B cell (primary cell): ENCODE data around the gene CYP26B1. TPM values are rescaled to one million over a fixed set of nuclear protein-coding genes. Genes with fewer than 3 reads are reported as not detected.
A peak's percentile ranks its signal among the peaks of the same experiment; 100 is the strongest.

Source experiments
- ATAC-seq: fragments of 200-7000 bp; cut with Tn5 transposase; one replicate; pipeline ENCODE4 v1.10.0; 2021; ENCODE audit warnings: low read depth, mild to moderate bottlenecking, moderate number of reproducible peaks, moderate library complexity
- CTCF ChIA-PET: fragments of 350-600 bp; sonication (Branson Sonifier 250); formaldehyde crosslinking; loops from one replicate; lab custom pipeline; 2021; ENCODE audit warnings: antibody characterized with exemption, inconsistent platforms; lab: Charles Lee
- POLR2A ChIA-PET: fragments of 350-600 bp; sonication (Branson Sonifier 250); formaldehyde crosslinking; loops from one replicate; lab custom pipeline; 2021; ENCODE audit warnings: antibody characterized with exemption; lab: Charles Lee
- DNase-seq: peaks from one replicate; pipeline ENCODE4 v3.0.0; 2013
- H2AFZ ChIP-seq: 2 replicates; pipeline ENCODE4 v1.6.1; 2012; ENCODE audit warnings: mild to moderate bottlenecking, low read depth, low read length; ENCODE audit not compliant: insufficient read depth, poor library complexity, severe bottlenecking
- H3K27ac ChIP-seq, 2 donors: 1 replicate in 1 of 2; 2 replicates in 1 of 2; pipeline ENCODE4 v1.5.1; 2012 to 2013; ENCODE audit warnings: low read length in 2 of 2, mild to moderate bottlenecking in 2 of 2, moderate library complexity in 1 of 2
- H3K27me3 ChIP-seq, 4 experiments: fragments of 200-600 bp in 1 of 4; sonication (generic) in 1 of 4; replicated peaks in 1 of 4; 1 replicate in 2 of 4; 2 replicates in 2 of 4; pipeline versions ENCODE4 v1.6.1 to v1.7.0; 2013 to 2016; ENCODE audit warnings: low read length in 3 of 4, mild to moderate bottlenecking in 2 of 4, mixed read lengths in 1 of 4, moderate library complexity in 1 of 4; ENCODE audit not compliant: insufficient read depth in 4 of 4, control insufficient read depth in 3 of 4; ENCODE audit errors: control extremely low read depth in 1 of 4
- H3K36me3 ChIP-seq, 2 experiments: replicated peaks in 1 of 2; 1 replicate in 1 of 2; 2 replicates in 1 of 2; pipeline versions ENCODE4 v1.6.1 to v1.7.1; 2013; ENCODE audit warnings: low read length in 1 of 2; ENCODE audit not compliant: insufficient read depth in 2 of 2, control insufficient read depth in 1 of 2; ENCODE audit errors: control extremely low read depth in 1 of 2, extremely low read depth in 1 of 2
- H3K4me1 ChIP-seq, 2 donors: fragments of 200-600 bp in 1 of 2; sonication (generic) in 1 of 2; 1 replicate in 1 of 2; 2 replicates in 1 of 2; pipeline versions ENCODE4 v1.5.1 to v1.6.1; 2013 to 2017; ENCODE audit warnings: low read length in 2 of 2; ENCODE audit not compliant: control insufficient read depth in 2 of 2, insufficient read depth in 2 of 2
- H3K4me2 ChIP-seq: replicated peaks from 2 replicates; pipeline ENCODE3; 2012; ENCODE audit warnings: mild to moderate bottlenecking, low read depth, low read length; ENCODE audit not compliant: poor library complexity, severe bottlenecking
- H3K4me3 ChIP-seq, 5 experiments: fragments of 200-600 bp in 1 of 5; sonication (generic) in 1 of 5; 1 replicate in 3 of 5; 2 replicates in 2 of 5; pipeline versions ENCODE4 v1.5.1 to v1.7.0; 2011 to 2016; ENCODE audit warnings: low read length in 4 of 5, mild to moderate bottlenecking in 4 of 5, low read depth in 2 of 5, control low read depth in 1 of 5, moderate library complexity in 1 of 5; ENCODE audit not compliant: insufficient read depth in 1 of 5; ENCODE audit errors: control extremely low read depth in 1 of 5, extremely low read depth in 1 of 5
- H3K79me2 ChIP-seq: fragments of 200-600 bp; sonication (generic); one replicate; pipeline ENCODE4 v1.6.0; 2016; ENCODE audit warnings: low read length; ENCODE audit not compliant: control insufficient read depth, insufficient read depth
- H3K9ac ChIP-seq: fragments of 200-600 bp; sonication (generic); 2 replicates; pipeline ENCODE4 v1.6.1; 2017; ENCODE audit warnings: mild to moderate bottlenecking, low read length, moderate library complexity
- H3K9me3 ChIP-seq, 3 donors: one replicate each; pipeline versions ENCODE4 v1.6.1 to v1.7.1; 2013; ENCODE audit warnings: low read length in 2 of 3; ENCODE audit not compliant: control insufficient read depth in 2 of 3, insufficient read depth in 1 of 3; ENCODE audit errors: control extremely low read depth in 1 of 3
- H4K20me1 ChIP-seq: 2 replicates; pipeline ENCODE4 v1.6.0; 2012; ENCODE audit warnings: mild to moderate bottlenecking, low read length; ENCODE audit not compliant: insufficient read depth, control insufficient read depth, poor library complexity, severe bottlenecking
- H3K27ac Mint-ChIP-seq: one replicate; pipeline ENCODE4 v1.8.0; 2021; ENCODE audit warnings: mixed read lengths
- H3K27me3 Mint-ChIP-seq: one replicate; pipeline ENCODE4 v1.8.0; 2021; ENCODE audit warnings: mixed read lengths
- H3K4me1 Mint-ChIP-seq: one replicate; pipeline ENCODE4 v1.8.0; 2021; ENCODE audit warnings: mixed read lengths
- H3K4me3 Mint-ChIP-seq: one replicate; pipeline ENCODE4 v1.8.0; 2021; ENCODE audit warnings: mixed read lengths
- H3K9me3 Mint-ChIP-seq: one replicate; pipeline ENCODE4 v1.8.0; 2022; ENCODE audit warnings: mixed read lengths; ENCODE audit not compliant: insufficient read depth
- EZH2 ChIP-seq: IDR thresholded peaks from 2 replicates; pipeline ENCODE4 v1.6.1; 2012; ENCODE audit warnings: borderline replicate concordance, low read depth, mild to moderate bottlenecking, moderate library complexity, low read length; ENCODE audit not compliant: insufficient read depth, poor library complexity, severe bottlenecking
- WGBS: methylation state at CpG from one replicate; pipeline ENCODE4 v1.1.5; 2013; ENCODE audit warnings: missing lambda C conversion rate; ENCODE audit not compliant: insufficient coverage; 5-methylcytosine and 5-hydroxymethylcytosine counted together
- intact Hi-C: fragments of 100-400 bp; cut with micrococcal nuclease; formaldehyde crosslinking; loops from one replicate; pipeline ENCODE4 v1.10.0; 2022
- polyA plus RNA-seq: library from polyadenylated mRNA; depleted of rRNA; stranded (reverse); fragments of >200 nt; gene quantifications from 2 replicates; pipeline ENCODE4 v1.2.3, GENCODE V29; 2012
- total RNA-seq, 2 donors: library from RNA; stranded (reverse); fragments of 120-200 nt in 1 of 2; gene quantifications; 1 replicate in 1 of 2; 2 replicates in 1 of 2; pipeline versions ENCODE4 v1.2.3 to v1.2.4, GENCODE V29; 2013 to 2022
- TF ChIP-seq, protein P1 (sequence below): fragments of 200-600 bp; IDR thresholded peaks from one replicate; pipeline ENCODE4 v1.8.0; 2022; ENCODE audit warnings: antibody characterized with exemption, mild to moderate bottlenecking

CYP26B1 gene
- total and polyA plus RNA-seq, 2 donors (not counting 1 experiment from before 2014, with no cell fraction given), result not detected

DNA sequence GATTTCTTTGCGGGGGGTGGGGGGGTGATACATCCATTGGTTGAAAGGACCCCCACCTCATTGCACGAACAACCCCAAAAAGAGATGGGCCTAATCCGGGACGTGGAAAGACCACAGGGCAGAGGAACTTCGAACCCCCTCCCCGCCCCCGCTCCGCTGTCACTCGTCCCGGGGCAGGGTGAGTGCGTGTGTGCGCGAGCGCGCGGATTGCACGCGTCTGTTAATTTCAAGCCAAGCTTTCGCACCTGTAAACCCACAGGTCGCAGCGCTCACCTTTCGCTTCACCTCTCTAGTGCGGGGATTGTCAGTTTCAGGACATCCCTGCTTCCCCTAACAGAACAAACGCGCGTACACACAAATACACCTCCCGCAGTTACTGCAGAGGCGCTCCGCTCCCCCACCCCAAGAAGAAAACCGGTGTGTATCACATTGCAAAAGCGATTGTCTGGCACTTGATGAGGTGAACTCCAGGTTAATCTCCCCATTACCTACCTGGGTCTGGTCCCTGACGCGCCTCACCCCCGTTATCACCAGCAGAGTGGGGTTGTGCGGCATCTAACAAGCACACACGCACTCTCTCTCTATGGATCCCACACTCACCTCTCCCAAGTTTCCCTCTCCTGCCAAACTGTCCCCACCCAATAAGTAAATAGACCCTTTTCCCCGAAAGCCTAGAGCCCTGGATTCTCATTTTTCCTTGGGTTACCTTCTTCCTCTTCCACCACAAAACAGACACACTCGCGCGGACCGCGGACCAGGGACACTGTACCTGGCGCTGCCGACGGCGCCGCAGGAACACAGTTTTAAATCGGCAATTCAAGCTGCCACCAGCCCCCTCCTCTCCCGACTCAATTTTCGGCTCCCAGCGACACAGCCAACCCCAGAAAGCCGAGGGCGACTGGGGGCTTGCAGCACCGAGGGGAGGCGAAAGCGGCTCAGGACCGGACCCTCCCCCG is 1.0 kb downstream of the CYP26B1 start:
- peak overlapping the region; percentile 72 for H3K4me2 ChIP-seq
- no peak overlapping the region for H2AFZ ChIP-seq
- H3K9me3 Mint-ChIP-seq, result no peaks in the 10 kb centered on the region
- H3K79me2 ChIP-seq, result no peaks in the 10 kb centered on the region
- H3K27me3 ChIP-seq, result peaks cover 0 to 87% (median 42%) of the 10 kb centered on the region in 4 experiments
- peaks cover 48% of the 10 kb centered on the region for H3K4me1 Mint-ChIP-seq
- intact Hi-C loops, result loop anchor here (5.0 kb wide), 1 partner anchor 771 kb away; the partner anchor contains the start of gene EMX1
- H3K36me3 ChIP-seq, result no peaks in the 10 kb centered on the region
- 15% methylated on average over 57 of the region's 58 CpGs for WGBS
- peaks cover 0 to 37% (median 6%) of the 10 kb centered on the region in 3 donors for H3K9me3 ChIP-seq
- peak overlapping the region in 1 of 5 experiments; percentile 10 for H3K4me3 ChIP-seq
- H3K4me1 ChIP-seq, result peaks cover 44 to 59% of the 10 kb centered on the region in 2 donors
- DNase-seq (peak; percentile 27), ATAC-seq (no peak)
- H3K27ac ChIP-seq, result no peak overlapping the region
- CTCF ChIA-PET, result no interaction called here
- H3K27ac Mint-ChIP-seq, result no peak overlapping the region
- H3K27me3 Mint-ChIP-seq, result peaks cover 65% of the 10 kb centered on the region
- no peak overlapping the region for H3K9ac ChIP-seq
- POLR2A ChIA-PET, result no interaction called here
- H3K4me3 Mint-ChIP-seq, result peak overlapping the region; percentile 57
- TF ChIP-seq EZH2, result no peak
- TF ChIP-seq, protein P1, sequence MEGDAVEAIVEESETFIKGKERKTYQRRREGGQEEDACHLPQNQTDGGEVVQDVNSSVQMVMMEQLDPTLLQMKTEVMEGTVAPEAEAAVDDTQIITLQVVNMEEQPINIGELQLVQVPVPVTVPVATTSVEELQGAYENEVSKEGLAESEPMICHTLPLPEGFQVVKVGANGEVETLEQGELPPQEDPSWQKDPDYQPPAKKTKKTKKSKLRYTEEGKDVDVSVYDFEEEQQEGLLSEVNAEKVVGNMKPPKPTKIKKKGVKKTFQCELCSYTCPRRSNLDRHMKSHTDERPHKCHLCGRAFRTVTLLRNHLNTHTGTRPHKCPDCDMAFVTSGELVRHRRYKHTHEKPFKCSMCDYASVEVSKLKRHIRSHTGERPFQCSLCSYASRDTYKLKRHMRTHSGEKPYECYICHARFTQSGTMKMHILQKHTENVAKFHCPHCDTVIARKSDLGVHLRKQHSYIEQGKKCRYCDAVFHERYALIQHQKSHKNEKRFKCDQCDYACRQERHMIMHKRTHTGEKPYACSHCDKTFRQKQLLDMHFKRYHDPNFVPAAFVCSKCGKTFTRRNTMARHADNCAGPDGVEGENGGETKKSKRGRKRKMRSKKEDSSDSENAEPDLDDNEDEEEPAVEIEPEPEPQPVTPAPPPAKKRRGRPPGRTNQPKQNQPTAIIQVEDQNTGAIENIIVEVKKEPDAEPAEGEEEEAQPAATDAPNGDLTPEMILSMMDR, result no peak
- no peaks in the 10 kb centered on the region for H4K20me1 ChIP-seq
